ENCODE data around the gene BTBD16.

GRCh38 chr10:122327237-122328206 lies 56.4 kb downstream of the BTBD16 start:
- TF ChIP-seq CTCF (IDR thresholded peaks at IDR 0.05) (no peak), POLR2A (IDR thresholded peaks at IDR 0.05) (no peak)

Data from testis (tissue), 2 donors.